ENCODE measurements around the gene IQCE.

Gene IQCE

DNA sequence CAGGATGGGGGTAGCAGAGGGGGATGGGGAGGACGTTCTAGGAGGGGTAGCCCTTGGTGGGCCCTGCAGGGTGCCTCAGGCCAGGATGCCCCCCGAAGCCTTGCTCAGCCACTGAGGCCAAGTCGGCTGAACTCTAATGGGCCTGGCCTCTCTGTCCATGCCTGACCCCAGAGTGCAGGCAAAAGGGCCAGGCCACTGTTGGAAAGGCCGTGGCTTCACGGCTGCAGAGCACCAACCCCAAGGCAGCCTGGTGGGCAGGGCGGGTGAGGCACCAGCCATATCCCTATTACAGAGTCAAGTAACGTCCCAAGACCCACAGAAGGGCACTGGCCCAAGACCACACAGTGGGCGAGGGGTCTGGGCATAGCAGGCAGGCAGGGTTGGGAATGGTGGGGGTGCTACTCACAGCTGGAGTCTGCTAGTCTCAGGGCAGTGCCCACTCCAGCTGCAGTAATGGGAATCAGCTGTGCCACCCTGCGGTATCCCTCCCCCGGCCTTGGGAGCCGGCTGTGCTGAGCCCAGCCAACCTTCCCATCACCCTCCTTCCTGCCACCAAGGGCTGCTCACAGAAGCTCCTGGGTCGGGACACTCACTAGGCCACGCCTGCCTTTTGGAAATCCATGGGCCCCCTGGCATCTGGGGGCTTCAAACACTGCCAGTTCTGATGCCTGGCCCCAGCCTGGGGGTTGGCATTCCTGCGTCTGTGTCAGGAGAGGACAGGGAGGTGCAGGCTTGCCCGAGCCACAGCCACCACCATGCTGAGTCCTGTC, 43.2 kb upstream of the IQCE start:
- H3K9ac ChIP-seq (ENCODE audit: low read length in 2 of 2) = no peak overlapping the region
- no peak overlapping the region for H3K27ac ChIP-seq (ENCODE audit: low read length)
- no peaks in the 10 kb centered on the region for H3K36me3 ChIP-seq (ENCODE audit: control insufficient read depth in 2 of 2, insufficient read depth in 2 of 2, low read length in 2 of 2)
- H3K9me3 ChIP-seq (ENCODE audit: control insufficient read depth in 2 of 2, low read length in 2 of 2) = no peaks in the 10 kb centered on the region
- peaks cover 20% of the 10 kb centered on the region for H3K4me1 ChIP-seq (ENCODE audit: control insufficient read depth, insufficient read depth, low read length)
- H3K4me3 ChIP-seq (ENCODE audit: low read length in 2 of 2) = no peak overlapping the region
- H3K27me3 ChIP-seq (ENCODE audit: control insufficient read depth in 1 of 2, insufficient read depth in 2 of 2, low read length in 2 of 2) = peaks cover 4 to 12% of the 10 kb centered on the region in 2 donors

DNA sequence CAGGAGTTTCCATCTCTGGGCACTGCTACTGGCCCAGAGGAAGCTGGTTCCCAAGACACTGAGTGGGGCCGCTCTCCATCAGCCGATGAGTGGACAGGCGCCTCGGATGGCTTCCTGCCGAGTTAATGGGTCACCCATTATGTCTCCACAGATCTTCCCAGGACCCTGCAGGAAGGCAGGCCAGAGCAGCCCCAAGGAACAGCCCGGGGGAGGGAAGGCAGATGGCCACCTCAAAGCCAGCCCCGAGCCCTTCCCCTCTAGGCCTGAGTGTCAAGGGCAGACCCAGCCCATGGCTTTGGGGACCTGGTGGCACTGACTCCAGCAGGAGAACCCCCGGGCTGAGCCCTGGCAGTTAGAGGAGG, 42.6 kb upstream of the IQCE start:
- peaks cover 5 to 17% of the 10 kb centered on the region in 2 donors for H3K27me3 ChIP-seq (ENCODE audit: control insufficient read depth in 1 of 2, insufficient read depth in 2 of 2, low read length in 2 of 2)
- no peak overlapping the region for H3K9ac ChIP-seq (ENCODE audit: low read length in 2 of 2)
- no peaks in the 10 kb centered on the region for H3K36me3 ChIP-seq (ENCODE audit: control insufficient read depth in 2 of 2, insufficient read depth in 2 of 2, low read length in 2 of 2)
- H3K4me1 ChIP-seq (ENCODE audit: control insufficient read depth, insufficient read depth, low read length) = peaks cover 21% of the 10 kb centered on the region
- no peak overlapping the region for H3K27ac ChIP-seq (ENCODE audit: low read length)
- no peaks in the 10 kb centered on the region for H3K9me3 ChIP-seq (ENCODE audit: control insufficient read depth in 2 of 2, low read length in 2 of 2)
- H3K4me3 ChIP-seq (ENCODE audit: low read length in 2 of 2) = no peak overlapping the region

DNA sequence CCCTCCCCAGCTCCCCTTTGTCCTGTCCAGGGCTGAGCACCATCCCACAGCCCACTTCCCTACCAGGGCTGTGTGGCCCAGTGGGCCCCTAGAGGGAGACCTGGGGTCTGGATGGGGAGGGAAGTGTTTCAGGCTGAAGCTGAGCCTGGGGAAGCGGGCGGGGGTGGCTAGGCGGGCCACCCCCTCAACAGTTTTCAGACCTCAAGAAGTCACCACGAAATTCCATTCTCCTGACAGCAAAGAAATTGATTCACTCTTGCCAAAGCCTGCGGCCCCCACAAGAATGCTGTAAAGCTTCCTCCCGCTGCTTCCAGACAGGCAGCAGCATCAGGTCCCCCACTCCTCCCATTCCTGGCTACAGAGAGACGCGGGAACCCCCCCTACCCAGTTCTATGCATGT, 41.8 kb upstream of the IQCE start:
- Histone ChIP-seq H3K9ac (ENCODE audit: low read length in 2 of 2) (no peak overlapping the region), H3K4me3 (ENCODE audit: low read length in 2 of 2) (no peak overlapping the region), H3K27me3 (ENCODE audit: control insufficient read depth in 1 of 2, insufficient read depth in 2 of 2, low read length in 2 of 2) (peaks cover 12 to 25% of the 10 kb centered on the region in 2 donors), H3K27ac (ENCODE audit: low read length) (no peak overlapping the region), H3K4me1 (ENCODE audit: control insufficient read depth, insufficient read depth, low read length) (peaks cover 22% of the 10 kb centered on the region), H3K9me3 (ENCODE audit: control insufficient read depth in 2 of 2, low read length in 2 of 2) (no peaks in the 10 kb centered on the region), H3K36me3 (ENCODE audit: control insufficient read depth in 2 of 2, insufficient read depth in 2 of 2, low read length in 2 of 2) (no peaks in the 10 kb centered on the region)

DNA sequence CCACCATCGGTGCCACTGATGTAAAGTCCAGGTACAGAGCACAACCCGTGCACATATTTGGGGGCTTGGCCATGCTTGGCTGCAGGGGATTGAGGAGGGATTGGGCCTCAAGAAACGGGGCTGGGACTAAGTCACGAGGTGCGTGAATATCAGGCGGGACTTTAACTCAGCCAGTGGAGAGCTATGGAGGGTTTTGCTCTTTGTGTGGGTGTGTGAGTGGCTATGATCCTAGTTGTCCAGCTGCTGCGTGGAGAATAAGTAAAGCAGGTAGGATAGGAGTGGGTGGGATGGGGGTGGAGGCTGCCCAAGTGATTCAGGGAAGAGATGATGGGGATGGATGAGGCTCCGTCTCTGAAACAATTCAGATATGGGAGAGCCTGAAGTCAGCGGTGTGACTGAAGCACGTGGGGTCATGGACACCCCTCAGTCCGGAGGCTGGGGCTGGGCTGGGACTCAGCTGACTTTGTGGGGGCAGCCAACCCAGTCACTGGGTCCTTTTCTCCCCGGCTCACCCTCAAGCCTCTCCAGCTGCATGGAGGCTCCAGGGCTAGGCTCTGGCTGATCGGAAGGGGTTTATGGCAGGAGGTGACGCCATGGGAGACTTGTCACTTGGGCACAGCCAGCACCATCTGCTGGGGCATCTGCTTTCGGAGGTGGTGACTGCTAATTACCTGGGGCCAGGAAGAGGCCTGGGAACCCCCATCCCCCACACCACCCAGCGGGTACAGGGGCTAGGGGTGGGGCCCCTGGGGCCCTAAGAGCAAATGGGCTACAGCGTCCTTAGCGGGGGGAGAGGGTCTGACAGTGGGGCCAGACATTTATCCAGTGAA, 40.9 kb upstream of the IQCE start:
- Histone ChIP-seq H3K27me3 (ENCODE audit: control insufficient read depth in 1 of 2, insufficient read depth in 2 of 2, low read length in 2 of 2) (peaks cover 19 to 34% of the 10 kb centered on the region in 2 donors), H3K9ac (ENCODE audit: low read length in 2 of 2) (no peak overlapping the region), H3K9me3 (ENCODE audit: control insufficient read depth in 2 of 2, low read length in 2 of 2) (no peaks in the 10 kb centered on the region), H3K27ac (ENCODE audit: low read length) (no peak overlapping the region), H3K4me1 (ENCODE audit: control insufficient read depth, insufficient read depth, low read length) (peaks cover 21% of the 10 kb centered on the region), H3K36me3 (ENCODE audit: control insufficient read depth in 2 of 2, insufficient read depth in 2 of 2, low read length in 2 of 2) (no peaks in the 10 kb centered on the region), H3K4me3 (ENCODE audit: low read length in 2 of 2) (no peak overlapping the region)

DNA sequence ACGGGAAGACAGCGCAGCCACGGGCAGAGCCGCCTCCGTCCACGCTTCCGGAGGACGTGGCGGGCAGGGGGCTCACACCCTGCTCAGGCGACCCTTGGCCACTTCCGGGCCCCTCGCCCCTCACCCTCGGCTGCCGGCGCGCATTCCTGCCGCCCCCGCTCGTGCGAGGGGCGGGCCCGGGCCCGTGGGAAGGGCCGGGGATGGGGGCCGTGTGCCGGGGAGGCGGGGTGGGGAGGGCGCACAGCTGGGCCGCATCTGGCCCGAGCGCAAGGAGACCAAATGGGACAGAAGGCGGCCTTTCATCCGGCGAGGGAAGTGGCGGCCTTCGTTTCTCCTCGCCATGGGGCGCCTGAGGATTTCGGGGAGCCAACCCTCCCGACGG, 40.1 kb upstream of the IQCE start:
- H3K9me3 ChIP-seq (ENCODE audit: control insufficient read depth in 2 of 2, low read length in 2 of 2) = no peaks in the 10 kb centered on the region
- H3K4me3 ChIP-seq (ENCODE audit: low read length in 2 of 2) = peak overlapping the region; percentile 45 to 72
- H3K4me1 ChIP-seq (ENCODE audit: control insufficient read depth, insufficient read depth, low read length) = peaks cover 28% of the 10 kb centered on the region
- H3K36me3 ChIP-seq (ENCODE audit: control insufficient read depth in 2 of 2, insufficient read depth in 2 of 2, low read length in 2 of 2) = no peaks in the 10 kb centered on the region
- H3K27me3 ChIP-seq (ENCODE audit: control insufficient read depth in 1 of 2, insufficient read depth in 2 of 2, low read length in 2 of 2) = peaks cover 25 to 41% of the 10 kb centered on the region in 2 donors
- no peak overlapping the region for H3K27ac ChIP-seq (ENCODE audit: low read length)
- no peak overlapping the region for H3K9ac ChIP-seq (ENCODE audit: low read length in 2 of 2)

DNA sequence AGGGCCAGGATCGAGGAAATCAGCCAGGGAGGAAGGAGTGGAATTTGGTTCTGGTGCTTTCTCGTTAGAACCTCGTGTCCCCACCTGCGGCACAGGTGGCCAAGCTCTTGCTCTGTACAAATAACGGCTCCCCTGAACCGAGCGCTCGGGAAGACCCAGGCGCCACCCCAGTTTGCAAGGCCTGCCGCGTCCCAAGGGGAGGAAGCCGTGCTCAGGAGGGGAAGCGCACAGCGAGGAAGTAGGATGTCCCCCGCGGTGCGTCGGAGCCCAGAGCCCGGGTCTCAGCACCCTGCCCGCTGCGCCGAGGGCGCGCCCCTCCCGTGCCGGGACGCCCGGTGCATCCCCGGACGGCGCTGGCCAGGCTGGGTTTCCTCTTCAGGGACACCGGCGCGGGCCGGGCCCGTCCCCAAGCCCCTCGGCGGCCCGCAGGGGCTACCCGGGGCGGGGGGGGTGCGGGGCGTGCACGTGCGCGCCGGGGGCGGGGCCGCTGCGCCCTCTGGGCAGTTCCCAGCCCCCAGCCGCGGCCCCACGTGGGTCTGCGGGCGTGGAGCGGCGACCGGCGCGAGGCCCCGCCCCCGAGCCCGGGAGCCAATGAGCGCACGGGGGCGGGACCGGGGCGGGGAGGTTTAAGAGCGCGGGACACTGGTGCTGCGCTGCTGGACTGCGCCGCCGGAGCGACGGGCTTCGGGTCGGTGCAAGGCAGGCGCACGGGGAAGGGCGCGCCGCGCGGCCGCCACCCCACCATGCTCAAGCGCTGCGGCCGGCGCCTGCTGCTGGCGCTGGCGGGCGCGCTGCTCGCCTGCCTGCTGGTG, 39.5 kb upstream of the IQCE start, which contains the start of gene LFNG:
Gene LFNG, plus strand, starts transcription at position 656 of the 812 bp plus-strand sequence. Its CDS starts 88 bp downstream, at position 744.
- Histone ChIP-seq H3K27ac (ENCODE audit: low read length) (no peak within 1 kb of the TSS), H3K27me3 (ENCODE audit: control insufficient read depth in 1 of 2, insufficient read depth in 2 of 2, low read length in 2 of 2) (peaks cover 31 to 45% of the 10 kb centered on the region in 2 donors), H3K9me3 (ENCODE audit: control insufficient read depth in 2 of 2, low read length in 2 of 2) (no peaks in the 10 kb centered on the region), H3K4me1 (ENCODE audit: control insufficient read depth, insufficient read depth, low read length) (peaks cover 28% of the 10 kb centered on the region), H3K9ac (ENCODE audit: low read length in 2 of 2) (peak within 1 kb of the TSS in 1 of 2 donors; percentile 47), H3K36me3 (ENCODE audit: control insufficient read depth in 2 of 2, insufficient read depth in 2 of 2, low read length in 2 of 2) (no peaks in the 10 kb centered on the region), H3K4me3 (ENCODE audit: low read length in 2 of 2) (peak within 1 kb of the TSS; percentile 45 to 72)

DNA sequence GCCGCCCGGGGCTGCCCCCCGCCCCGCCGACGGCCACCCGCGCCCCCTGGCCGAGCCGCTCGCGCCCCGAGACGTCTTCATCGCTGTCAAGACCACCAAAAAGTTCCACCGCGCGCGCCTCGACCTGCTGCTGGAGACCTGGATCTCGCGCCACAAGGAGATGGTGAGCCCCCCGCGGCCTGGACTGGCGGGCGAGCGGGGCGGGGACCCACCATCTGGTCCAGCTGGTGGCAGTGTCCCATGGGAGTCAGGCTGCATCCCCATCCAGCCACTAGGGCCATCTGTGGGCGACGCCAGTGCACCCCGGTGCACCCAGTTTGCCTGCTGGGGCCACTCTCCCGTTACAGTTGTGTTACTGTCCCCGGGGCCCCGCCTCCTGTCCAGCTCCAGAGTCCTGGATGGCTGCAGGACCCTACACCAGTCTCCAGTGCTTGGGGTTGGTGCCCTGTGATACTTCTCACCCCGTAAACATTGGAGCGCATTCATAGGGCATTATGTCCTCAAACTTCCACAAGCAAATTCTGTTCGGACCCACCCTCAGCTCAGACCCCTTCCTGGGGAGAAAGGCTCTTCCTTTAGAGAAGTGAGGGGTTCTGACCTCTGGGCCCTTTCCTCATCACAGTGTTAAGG, 38.5 kb upstream of the IQCE start:
- Histone ChIP-seq H3K4me3 (ENCODE audit: low read length in 2 of 2) (peak overlapping the region; percentile 15 to 71), H3K36me3 (ENCODE audit: control insufficient read depth in 2 of 2, insufficient read depth in 2 of 2, low read length in 2 of 2) (no peaks in the 10 kb centered on the region), H3K9me3 (ENCODE audit: control insufficient read depth in 2 of 2, low read length in 2 of 2) (no peaks in the 10 kb centered on the region), H3K27ac (ENCODE audit: low read length) (no peak overlapping the region), H3K27me3 (ENCODE audit: control insufficient read depth in 1 of 2, insufficient read depth in 2 of 2, low read length in 2 of 2) (peaks cover 31 to 48% of the 10 kb centered on the region in 2 donors), H3K9ac (ENCODE audit: low read length in 2 of 2) (peak overlapping the region in 1 of 2 donors; percentile 47), H3K4me1 (ENCODE audit: control insufficient read depth, insufficient read depth, low read length) (peaks cover 28% of the 10 kb centered on the region)

DNA sequence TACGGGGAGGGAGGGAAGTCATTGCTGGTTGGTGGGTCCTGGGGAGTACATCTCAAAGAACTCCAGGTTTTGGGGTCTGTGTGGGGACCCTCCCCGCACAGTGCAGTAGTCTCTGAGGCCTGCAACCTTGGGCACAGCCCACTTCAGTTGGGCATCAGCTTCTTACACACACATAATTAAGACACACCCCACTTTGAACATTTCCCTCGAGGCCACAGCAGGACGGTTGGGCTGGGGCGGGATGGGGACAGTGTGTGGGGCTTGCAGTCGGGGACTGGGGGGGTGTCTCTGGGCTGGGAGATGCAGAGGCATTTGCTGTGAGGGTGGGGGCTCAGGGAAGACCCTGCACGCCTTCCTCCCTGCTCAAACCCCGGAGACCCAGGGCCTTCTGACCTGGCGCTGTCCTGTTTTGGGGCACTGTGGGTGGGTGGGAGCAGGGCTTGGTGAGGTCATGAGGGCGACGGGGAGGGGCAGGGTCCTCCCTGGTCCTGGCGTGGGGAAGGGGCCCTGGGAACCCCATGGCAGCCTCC, 38.0 kb upstream of the IQCE start:
- H3K4me3 ChIP-seq (ENCODE audit: low read length in 2 of 2) = peak overlapping the region; percentile 15 to 71
- peaks cover 30% of the 10 kb centered on the region for H3K4me1 ChIP-seq (ENCODE audit: control insufficient read depth, insufficient read depth, low read length)
- H3K36me3 ChIP-seq (ENCODE audit: control insufficient read depth in 2 of 2, insufficient read depth in 2 of 2, low read length in 2 of 2) = no peaks in the 10 kb centered on the region
- H3K9ac ChIP-seq (ENCODE audit: low read length in 2 of 2) = no peak overlapping the region
- no peaks in the 10 kb centered on the region for H3K9me3 ChIP-seq (ENCODE audit: control insufficient read depth in 2 of 2, low read length in 2 of 2)
- peaks cover 33 to 54% of the 10 kb centered on the region in 2 donors for H3K27me3 ChIP-seq (ENCODE audit: control insufficient read depth in 1 of 2, insufficient read depth in 2 of 2, low read length in 2 of 2)
- H3K27ac ChIP-seq (ENCODE audit: low read length) = no peak overlapping the region

DNA sequence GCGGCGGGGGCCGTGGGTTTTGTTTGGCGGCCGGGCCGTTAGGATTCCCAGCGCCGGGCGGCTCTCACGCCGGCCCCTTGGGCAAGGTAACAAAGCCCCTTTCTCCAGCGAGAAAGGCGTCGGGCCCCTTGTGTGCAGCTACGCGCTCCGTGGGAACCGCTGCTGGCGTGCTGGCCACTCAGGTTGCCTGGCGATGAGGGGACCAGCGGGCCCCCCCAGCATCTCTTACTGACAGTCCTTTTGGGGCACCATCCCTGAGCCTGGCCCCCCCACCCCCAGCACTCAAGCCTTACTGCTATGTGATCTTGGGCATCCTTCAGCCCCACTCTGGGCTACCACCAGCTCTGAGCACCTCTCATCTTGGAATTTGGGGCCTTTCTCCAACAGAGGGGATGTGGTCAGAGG, 37.4 kb upstream of the IQCE start:
- H3K4me3 ChIP-seq (ENCODE audit: low read length in 2 of 2) = peak overlapping the region; percentile 35 to 71
- no peak overlapping the region for H3K27ac ChIP-seq (ENCODE audit: low read length)
- peaks cover 33 to 59% of the 10 kb centered on the region in 2 donors for H3K27me3 ChIP-seq (ENCODE audit: control insufficient read depth in 1 of 2, insufficient read depth in 2 of 2, low read length in 2 of 2)
- no peaks in the 10 kb centered on the region for H3K36me3 ChIP-seq (ENCODE audit: control insufficient read depth in 2 of 2, insufficient read depth in 2 of 2, low read length in 2 of 2)
- H3K9me3 ChIP-seq (ENCODE audit: control insufficient read depth in 2 of 2, low read length in 2 of 2) = no peaks in the 10 kb centered on the region
- peaks cover 31% of the 10 kb centered on the region for H3K4me1 ChIP-seq (ENCODE audit: control insufficient read depth, insufficient read depth, low read length)
- no peak overlapping the region for H3K9ac ChIP-seq (ENCODE audit: low read length in 2 of 2)
